K562 (cell line): ENCODE results near the gene GABBR1. TPM values are rescaled to one million over a fixed set of nuclear protein-coding genes. Genes with fewer than 3 reads are reported as not detected.

Source experiments
- ATAC-seq: fragments of 200-7000 bp; cut with Tn5 transposase; 3 replicates; pipeline ENCODE4 v1.9.1; 2020; ENCODE audit warnings: moderate library complexity
- BruUV-seq: library from RNA; stranded (reverse); fragments of 400-500 nt; replicated peaks from 2 replicates; lab custom pipeline; 2021; lab: Mats Ljungman, UMichigan
- CTCF ChIA-PET: fragments of 300-600 bp; formaldehyde crosslinking; extraction: SDS; loops from one replicate; lab custom pipeline; 2021; ENCODE audit warnings: low intra/inter-chr PET ratio; lab: Yijun Ruan, JAX
- POLR2A ChIA-PET: fragments of 300-600, 350-650 bp; sonication (Branson Sonifier 250); formaldehyde crosslinking; extraction: SDS; loops from one replicate; lab custom pipeline; 2021; ENCODE audit warnings: antibody characterized with exemption, inconsistent platforms; lab: Yijun Ruan, JAX
- DNase-seq, 4 experiments: peaks; one replicate each; pipeline versions ENCODE4 v3.0.0 to v3.0.0-alpha.2; 2011 to 2018; ENCODE audit warnings: low spot score in 3 of 4, mixed read lengths in 3 of 4; ENCODE audit errors: extremely low read depth in 1 of 4
- FAIRE-seq: peaks from 2 replicates; lab custom pipeline; 2011; peaks lifted over from hg19 to GRCh38; lab: Jason Lieb, UNC
- H2AFZ ChIP-seq: 2 replicates; pipeline ENCODE4 v1.6.0; 2011; ENCODE audit warnings: low read depth, low read length, control low read depth, inconsistent platforms
- H3K27ac ChIP-seq: fragments of 200-600 bp; 3 replicates; pipeline ENCODE4 v1.8.0; 2011; ENCODE audit warnings: low read depth, mild to moderate bottlenecking, control low read depth, inconsistent platforms, low read length, moderate library complexity, mixed read lengths; ENCODE audit errors: extremely low read depth
- H3K27me3 ChIP-seq, 2 experiments: fragments of 300-600 bp in 1 of 2; 2 replicates in 1 of 2; 3 replicates in 1 of 2; pipeline versions ENCODE4 v1.6.0 to v1.8.0; 2011; ENCODE audit warnings: inconsistent platforms in 2 of 2, low read length in 2 of 2, mild to moderate bottlenecking in 1 of 2, mixed read lengths in 1 of 2, moderate library complexity in 1 of 2; ENCODE audit not compliant: control insufficient read depth in 2 of 2, insufficient read depth in 2 of 2
- H3K36me3 ChIP-seq: fragments of 300-600 bp; 3 replicates; pipeline ENCODE4 v1.8.0; 2011; ENCODE audit warnings: mild to moderate bottlenecking, low read length, inconsistent platforms; ENCODE audit not compliant: control insufficient read depth, insufficient read depth
- H3K4me1 ChIP-seq, 2 experiments: fragments of 200-600 bp in 1 of 2; replicated peaks in 1 of 2; 2 replicates in 1 of 2; 3 replicates in 1 of 2; pipeline versions ENCODE4 v1.5.1 to v1.8.0; 2011; ENCODE audit warnings: inconsistent platforms in 2 of 2, low read length in 2 of 2, mild to moderate bottlenecking in 1 of 2, mixed read lengths in 1 of 2, moderate library complexity in 1 of 2; ENCODE audit not compliant: control insufficient read depth in 2 of 2, insufficient read depth in 2 of 2
- H3K4me2 ChIP-seq: 2 replicates; pipeline ENCODE4 v1.6.1; 2011; ENCODE audit warnings: low read length, control low read depth, inconsistent platforms, mixed read lengths; ENCODE audit not compliant: insufficient read depth
- H3K4me3 ChIP-seq: fragments of 200-600 bp; sonication (generic), shearing (Covaris generic); 2 replicates; pipeline ENCODE4 v1.5.1; 2016; ENCODE audit warnings: control low read depth, inconsistent platforms
- H3K79me2 ChIP-seq: fragments of 200-600 bp; 3 replicates; pipeline ENCODE4 v1.8.0; 2011; ENCODE audit warnings: low read length, inconsistent platforms; ENCODE audit not compliant: control insufficient read depth, insufficient read depth
- H3K9ac ChIP-seq, 2 experiments: 2 replicates each; pipeline versions ENCODE4 v1.6.0 to v1.6.1; 2011; ENCODE audit warnings: low read depth in 2 of 2, low read length in 2 of 2, control low read depth in 1 of 2, inconsistent platforms in 1 of 2, mild to moderate bottlenecking in 1 of 2, mixed read lengths in 1 of 2; ENCODE audit not compliant: insufficient read depth in 1 of 2
- H3K9me1 ChIP-seq: one replicate; pipeline ENCODE4 v1.6.0; 2011; ENCODE audit warnings: inconsistent platforms, mild to moderate bottlenecking, low read length, moderate library complexity; ENCODE audit not compliant: control insufficient read depth, insufficient read depth
- H3K9me3 ChIP-seq: replicated peaks from 2 replicates; pipeline ENCODE4 v1.5.1; 2011; ENCODE audit warnings: low read depth, low read length, inconsistent platforms; ENCODE audit not compliant: control insufficient read depth, insufficient read depth
- H4K20me1 ChIP-seq: replicated peaks from 2 replicates; pipeline ENCODE4 v1.6.1; 2011; ENCODE audit warnings: low read length, inconsistent platforms, mixed read lengths; ENCODE audit not compliant: control insufficient read depth, insufficient read depth
- ARID3A ChIP-seq: IDR thresholded peaks from 2 replicates; pipeline ENCODE4 v1.6.1; 2012; ENCODE audit warnings: low read depth, low read length, improper control_type of control experiment, borderline replicate concordance
- ELF1 ChIP-seq: fragments of 200-800 bp; sonication (Bioruptor generic); IDR thresholded peaks from 2 replicates; pipeline ENCODE4 v1.6.1; 2016; ENCODE audit warnings: missing genetic modification characterization, missing compliant biosample characterization
- ELK1 ChIP-seq: sonication (generic); formaldehyde crosslinking; IDR thresholded peaks from 2 replicates; pipeline ENCODE4 v1.8.1; 2022; ENCODE audit warnings: missing genetic modification reagents
- NFE2 ChIP-seq: IDR thresholded peaks from 2 replicates; pipeline ENCODE4 v1.6.1; 2014; ENCODE audit warnings: antibody characterized with exemption, low read depth
- RBM25 ChIP-seq: fragments of 200-400 bp; formaldehyde crosslinking; IDR thresholded peaks from 2 replicates; pipeline ENCODE4 v1.6.1; 2018; ENCODE audit warnings: low read length, low read depth, moderate library complexity; ENCODE audit not compliant: severe bottlenecking
- SRF ChIP-seq, 2 experiments: fragments of 250-450, 450-650 bp in 1 of 2; sonication (Bioruptor Pico) in 1 of 2; sonication (generic) in 1 of 2; formaldehyde crosslinking; IDR thresholded peaks; 2 replicates each; pipeline versions ENCODE4 v1.5.0 to v1.5.1; 2020 to 2022; ENCODE audit warnings: mild to moderate bottlenecking in 1 of 2, missing genetic modification reagents in 1 of 2
- TAL1 ChIP-seq: fragments of 450-650 bp; IDR thresholded peaks from 2 replicates; pipeline ENCODE4 v1.6.1; 2016; ENCODE audit warnings: mild to moderate bottlenecking
- ZBTB1 ChIP-seq: sonication (generic); formaldehyde crosslinking; IDR thresholded peaks from 2 replicates; pipeline ENCODE4 v1.8.1; 2023; ENCODE audit warnings: missing genetic modification reagents, low read depth, mild to moderate bottlenecking, borderline replicate concordance
- ZBTB11 ChIP-seq, 3 experiments: fragments of 200-800 bp in 1 of 3; fragments of 250-450 bp in 1 of 3; fragments of 450-650 bp in 1 of 3; sonication (Bioruptor Pico) in 1 of 3; sonication (Bioruptor generic) in 1 of 3; formaldehyde crosslinking in 1 of 3; IDR thresholded peaks; 2 replicates each; pipeline versions ENCODE4 v1.6.1 to v1.8.0; 2016 to 2022; ENCODE audit warnings: mild to moderate bottlenecking in 2 of 3, missing genetic modification characterization in 2 of 3, missing compliant biosample characterization in 1 of 3, moderate library complexity in 1 of 3
- ZNF253 ChIP-seq: fragments of 250-450 bp; sonication (Bioruptor Pico); conservative IDR thresholded peaks from 2 replicates; pipeline ENCODE4 v1.6.1; 2021; ENCODE audit warnings: mild to moderate bottlenecking
- WGBS: fragments of 100-300 bp; shearing (Covaris generic); methylation state at CpG from one replicate; pipeline ENCODE4 v1.1.6; 2016; ENCODE audit warnings: low coverage, mixed read lengths; ENCODE audit not compliant: insufficient coverage; ENCODE audit errors: missing lambda C conversion rate; 5-methylcytosine and 5-hydroxymethylcytosine counted together
- in situ Hi-C: fragments of 300-500 bp; cut with MboI; formaldehyde crosslinking; loops from 4 replicates; pipeline ENCODE4 v1.15.0; 2018; ENCODE audit warnings: inconsistent platforms, mixed read lengths
- intact Hi-C: fragments of 100-400 bp; cut with micrococcal nuclease; formaldehyde crosslinking; loops from 2 replicates; pipeline ENCODE4 v1.14.2; 2022
- polyA plus RNA-seq, 8 experiments: library from polyadenylated mRNA; depleted of rRNA in 4 of 8; stranded (reverse) in 5 of 8; unstranded in 3 of 8; fragments of >200 nt; fragmentation: Nextera tagmentation in 2 of 8; fragmentation: Illumina TruSeq in 1 of 8; extraction: Ambion mirVana in 2 of 8; extraction: Trizol in 1 of 8; gene quantifications; 2 replicates each; pipeline versions ENCODE4 v1.2.1 to v1.2.3, GENCODE V29; 2011 to 2014; ENCODE audit warnings: inconsistent platforms in 1 of 8, missing spikeins in 1 of 8
- total RNA-seq, 7 experiments: library from RNA; depleted of rRNA in 6 of 7; stranded (reverse); fragments of >200 nt in 6 of 7; fragmentation: Illumina TruSeq in 2 of 7; extraction: Trizol in 2 of 7; gene quantifications; 2 replicates each; pipeline versions ENCODE4 v1.2.1 to v1.2.3, GENCODE V29; 2011 to 2021; ENCODE audit warnings: low replicate concordance in 1 of 7
- TF ChIP-seq, protein P1 (sequence below), 3 experiments: fragments of 200-800 bp in 1 of 3; sonication (Bioruptor generic) in 1 of 3; sonication (generic) in 1 of 3; formaldehyde crosslinking in 1 of 3; IDR thresholded peaks; 2 replicates each; pipeline versions ENCODE4 v1.6.1 to v1.8.0; 2016 to 2022; ENCODE audit warnings: mild to moderate bottlenecking in 2 of 3, missing compliant biosample characterization in 2 of 3, missing genetic modification characterization in 2 of 3, missing genetic modification reagents in 1 of 3
- TF ChIP-seq, protein P2 (sequence below): fragments of 250-450 bp; sonication (Bioruptor Pico); IDR thresholded peaks from 2 replicates; pipeline ENCODE4 v1.4.0; 2020

Gene GABBR1
- total and polyA plus RNA-seq, 9 of the 15 experiments (the other 6 are each of a cell fraction or from before 2014, with no cell fraction given), result 2.2 to 48.3 (median 20.8) TPM

DNA sequence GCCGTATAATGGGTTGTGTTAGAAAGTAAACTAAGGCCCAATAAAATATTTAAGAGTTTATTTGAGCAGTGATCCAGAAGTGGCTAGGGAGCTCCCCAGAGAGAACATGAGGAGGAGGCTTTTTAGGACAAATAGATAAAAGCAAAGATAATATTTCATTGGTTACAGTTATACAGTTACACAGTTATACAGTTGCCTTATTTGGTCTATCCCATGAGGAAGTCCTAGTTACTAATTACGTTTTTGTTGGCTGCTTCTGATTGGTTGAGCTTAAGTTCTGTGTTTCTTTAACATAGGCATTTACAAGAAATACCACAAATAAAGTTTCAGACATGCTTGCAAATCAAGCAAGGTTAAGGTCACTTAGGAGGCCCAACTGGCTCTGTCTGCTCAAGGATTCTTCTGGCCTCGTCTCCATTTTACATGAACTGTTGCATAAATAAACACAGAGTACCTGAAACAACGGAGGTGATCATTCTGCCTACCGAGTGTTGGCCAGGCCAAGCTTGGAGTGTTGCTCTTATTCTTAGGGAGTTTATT lies 80.4 kb downstream of the GABBR1 start:
- Histone ChIP-seq H3K27ac (no peak overlapping the region), H4K20me1 (no peaks in the 10 kb centered on the region), H3K9me3 (no peaks in the 10 kb centered on the region), H3K9me1 (no peaks in the 10 kb centered on the region), H3K9ac (no peak overlapping the region), H3K4me1 (peaks cover 0 to 8% of the 10 kb centered on the region in 2 experiments; a peak in 1 of 5 replicates), H3K4me3 (no peak overlapping the region), H3K27me3 (peaks cover 12 to 35% of the 10 kb centered on the region in 2 experiments; a peak in 4 of 5 replicates), H3K79me2 (no peaks in the 10 kb centered on the region), H3K4me2 (no peak overlapping the region), H3K36me3 (no peaks in the 10 kb centered on the region), H2AFZ (no peak overlapping the region)
- BruUV-seq, result no TSS peak
- POLR2A ChIA-PET, result no interaction called here
- in situ Hi-C loops, result no loop called here
- intact Hi-C loops, result no loop called here
- DNase-seq, result peak in 1 of 4 experiments; percentile 28
- WGBS, result 15% methylated on average over 5 of the region's 5 CpGs
- CTCF ChIA-PET, result no interaction called here
- peak; percentile 75 for ATAC-seq
- peak; percentile 51 for FAIRE-seq
- no peak for TF ChIP-seq ZBTB1 (CRISPR knock-in tag)
- peak; percentile 18 for TF ChIP-seq RBM25
- TF ChIP-seq TAL1, result no peak
- no peak for TF ChIP-seq ZBTB11 (CRISPR knock-in tag; IDR thresholded peaks at IDR 0.05)
- no peak for TF ChIP-seq ELK1 (CRISPR knock-in tag)
- TF ChIP-seq NFE2, result no peak
- peak in 1 of 2 experiments; percentile 85; a peak in 2 of 4 replicates for TF ChIP-seq SRF (CRISPR knock-in tag; IDR thresholded peaks at IDR 0.05)
- TF ChIP-seq, protein P1, sequence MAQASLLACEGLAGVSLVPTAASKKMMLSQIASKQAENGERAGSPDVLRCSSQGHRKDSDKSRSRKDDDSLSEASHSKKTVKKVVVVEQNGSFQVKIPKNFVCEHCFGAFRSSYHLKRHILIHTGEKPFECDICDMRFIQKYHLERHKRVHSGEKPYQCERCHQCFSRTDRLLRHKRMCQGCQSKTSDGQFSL (CRISPR knock-in tag; IDR thresholded peaks at IDR 0.05), result no peak
- TF ChIP-seq, protein P1 (tag; IDR thresholded peaks at IDR 0.05), result no peak
- TF ChIP-seq, protein P2, sequence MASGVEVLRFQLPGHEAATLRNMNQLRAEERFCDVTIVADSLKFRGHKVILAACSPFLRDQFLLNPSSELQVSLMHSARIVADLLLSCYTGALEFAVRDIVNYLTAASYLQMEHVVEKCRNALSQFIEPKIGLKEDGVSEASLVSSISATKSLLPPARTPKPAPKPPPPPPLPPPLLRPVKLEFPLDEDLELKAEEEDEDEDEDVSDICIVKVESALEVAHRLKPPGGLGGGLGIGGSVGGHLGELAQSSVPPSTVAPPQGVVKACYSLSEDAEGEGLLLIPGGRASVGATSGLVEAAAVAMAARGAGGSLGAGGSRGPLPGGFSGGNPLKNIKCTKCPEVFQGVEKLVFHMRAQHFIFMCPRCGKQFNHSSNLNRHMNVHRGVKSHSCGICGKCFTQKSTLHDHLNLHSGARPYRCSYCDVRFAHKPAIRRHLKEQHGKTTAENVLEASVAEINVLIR (CRISPR knock-in tag), result peak; percentile 66; the same call in 1 of the 2 replicates
- TF ChIP-seq ARID3A, result no peak
- no peak for TF ChIP-seq ZNF253 (CRISPR knock-in tag)
- no peak for TF ChIP-seq ELF1
